Activated gamma-delta T cell treated with Interleukin-2 at 50 U/mL for 16 hours (primary cell): Measurements from ENCODE around the gene ATP2A3.
A peak's percentile ranks its signal among the peaks of the same experiment; 100 is the strongest.
"Not testable (repeated sequence)": the region's sequence is repeated elsewhere in the genome, so short reads cannot be mapped to it uniquely, and the experiment has no call there.

ENCODE experiments used
- DNase-seq: peaks from one replicate; pipeline ENCODE4 v3.0.0-alpha.2; 2020

The ATP2A3 gene

GRCh38 chr17:3964203-3965117 is at the start of gene ATP2A3:
Gene ATP2A3 (minus strand): TSS chr17:3964437. CDS start chr17:3964291, 146 bp downstream.
- DNase-seq, result peak; percentile 71

GRCh38 chr17:4010754-4011153 is 46.5 kb upstream of the ATP2A3 start:
- no peak for DNase-seq

GRCh38 chr17:4009186-4009785 is 45.0 kb upstream of the ATP2A3 start:
- no peak for DNase-seq

GRCh38 chr17:4008441-4009185 is 44.4 kb upstream of the ATP2A3 start:
- DNase-seq, result no peak

GRCh38 chr17:4008082-4008435 is 43.8 kb upstream of the ATP2A3 start:
- no peak for DNase-seq

GRCh38 chr17:4007346-4008081 is 43.3 kb upstream of the ATP2A3 start:
- no peak for DNase-seq

GRCh38 chr17:4006745-4007211 is 42.5 kb upstream of the ATP2A3 start:
- DNase-seq, result no peak

- no peak for DNase-seq
Observed at GRCh38 chr17:4006165-4006589, 41.9 kb upstream of the ATP2A3 start.

GRCh38 chr17:4005296-4006164 is 41.3 kb upstream of the ATP2A3 start:
- no peak for DNase-seq

GRCh38 chr17:4004517-4005295 is 40.5 kb upstream of the ATP2A3 start:
- DNase-seq, result peak; percentile 43

GRCh38 chr17:4003501-4004421 is 39.5 kb upstream of the ATP2A3 start:
- DNase-seq, result no peak

GRCh38 chr17:4003131-4003500 is 38.9 kb upstream of the ATP2A3 start:
- DNase-seq, result no peak

GRCh38 chr17:4001048-4001590 is 36.9 kb upstream of the ATP2A3 start:
- no peak for DNase-seq

GRCh38 chr17:3998436-3998835 is 34.2 kb upstream of the ATP2A3 start:
- DNase-seq, result no peak

- no peak for DNase-seq
Observed at GRCh38 chr17:3995067-3995466, 30.8 kb upstream of the ATP2A3 start.

GRCh38 chr17:3994221-3994576 is 30.0 kb upstream of the ATP2A3 start:
- DNase-seq, result no peak

- no peak for DNase-seq
Observed at GRCh38 chr17:3993493-3994220, 29.4 kb upstream of the ATP2A3 start.

GRCh38 chr17:3992370-3992769 is 28.1 kb upstream of the ATP2A3 start:
- no peak for DNase-seq

GRCh38 chr17:3991699-3992098 is 27.5 kb upstream of the ATP2A3 start:
- not testable (repeated sequence) for DNase-seq
